CD4-positive, alpha-beta T cell treated with Interleukin-6 for 4 hours (primary cell): ENCODE measurements around the gene ST8SIA5.
"Not testable (repeated sequence)": the region's sequence is repeated elsewhere in the genome, so short reads cannot be mapped to it uniquely, and the experiment has no call there.

Experiments used
- DNase-seq: peaks from one replicate; pipeline ENCODE4 v3.0.0-alpha.2; 2020; ENCODE audit warnings: mixed read lengths

ST8SIA5 gene

DNA sequence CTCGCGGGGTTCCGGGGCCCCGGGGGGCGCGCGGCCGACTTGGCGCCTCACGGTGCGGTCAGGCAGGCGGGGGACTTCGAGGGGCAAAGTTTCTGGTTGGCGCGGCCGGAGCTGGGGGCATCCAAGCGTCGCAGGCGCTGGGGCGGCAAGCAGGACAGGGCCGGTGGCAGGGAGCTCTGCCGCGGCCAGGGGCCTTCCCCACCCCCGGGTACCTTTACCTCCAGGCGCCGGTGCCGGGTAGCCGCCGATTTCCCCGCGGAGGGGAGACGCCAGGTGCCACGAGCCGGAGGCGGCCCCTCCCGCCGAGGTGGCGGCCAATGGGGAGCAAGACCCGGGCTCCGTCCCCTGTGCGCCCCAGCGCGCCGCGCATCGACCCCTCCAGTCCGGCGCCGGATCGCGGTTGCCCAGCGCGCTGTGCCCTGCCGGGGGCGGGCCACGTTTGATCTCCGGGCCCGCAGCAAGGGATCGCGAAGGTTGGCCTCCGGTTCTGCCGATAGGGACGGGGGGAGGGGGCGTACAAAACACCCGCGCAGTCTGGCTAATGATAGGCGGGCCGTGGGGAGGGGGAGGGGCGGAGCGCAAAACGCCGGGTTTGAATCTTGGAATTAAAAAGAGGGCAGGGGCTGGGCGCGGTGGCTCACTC is at the start of gene ST8SIA5:
Gene ST8SIA5, minus strand, starts transcription at position 495 of the 643 bp plus-strand sequence. CDS start 545 bp downstream, outside the sequence.
- DNase-seq, result no peak

GRCh38 chr18:46795945-46796344 is 39.1 kb upstream of the ST8SIA5 start:
- DNase-seq, result not testable (repeated sequence)

- DNase-seq, result no peak
These were observed 37.8 kb upstream of the ST8SIA5 start for GRCh38 chr18:46794607-46795006.

- DNase-seq, result no peak
These were observed 36.7 kb upstream of the ST8SIA5 start for GRCh38 chr18:46793565-46793964.

- no peak for DNase-seq
These were observed 32.2 kb upstream of the ST8SIA5 start for GRCh38 chr18:46789088-46789487.

DNA sequence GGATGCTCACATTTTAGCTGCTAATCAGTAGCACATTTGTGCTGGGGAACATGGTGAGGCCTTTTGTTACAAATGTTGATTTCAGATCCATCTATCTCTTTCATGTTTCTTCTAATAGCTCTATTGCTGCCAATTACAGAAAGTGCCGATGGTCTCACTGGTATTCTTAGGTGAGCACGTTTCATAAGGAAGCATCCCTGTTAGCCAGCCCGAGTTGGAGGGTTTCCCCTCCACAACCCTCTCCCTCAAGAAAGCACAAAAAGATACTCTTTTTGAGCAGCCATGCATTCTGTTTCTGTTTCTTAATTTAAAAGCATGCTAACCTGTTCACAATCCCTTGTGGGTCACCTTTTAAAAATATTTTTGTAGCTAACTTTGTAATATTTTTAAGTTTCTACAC is 30.8 kb upstream of the ST8SIA5 start:
- DNase-seq, result no peak

DNA sequence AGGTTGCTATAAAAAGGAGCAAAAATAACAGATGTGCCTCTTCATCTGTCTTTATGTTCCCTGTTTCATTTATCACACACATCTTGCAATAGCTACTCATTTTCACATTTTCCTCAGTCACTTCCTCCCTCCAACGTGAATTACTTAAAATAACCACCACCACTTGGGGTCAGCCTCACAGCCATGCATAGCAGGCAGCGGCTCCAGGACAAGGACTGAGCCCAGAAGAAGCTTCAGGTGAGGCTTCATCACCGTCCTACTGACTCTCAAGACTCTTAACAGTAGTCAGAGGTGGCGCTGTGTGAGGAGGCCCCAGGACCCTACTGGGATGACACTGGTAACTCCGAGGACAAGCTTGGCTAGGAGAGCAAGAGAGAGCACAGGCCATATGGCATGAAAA is 15.5 kb upstream of the ST8SIA5 start:
- DNase-seq, result no peak

- no peak for DNase-seq
These were observed 14.3 kb upstream of the ST8SIA5 start for GRCh38 chr18:46771141-46771540.

- no peak for DNase-seq
These were observed 13.9 kb upstream of the ST8SIA5 start for GRCh38 chr18:46770708-46771107.

- DNase-seq, result no peak
These were observed 11.5 kb upstream of the ST8SIA5 start for GRCh38 chr18:46768166-46768921.

DNA sequence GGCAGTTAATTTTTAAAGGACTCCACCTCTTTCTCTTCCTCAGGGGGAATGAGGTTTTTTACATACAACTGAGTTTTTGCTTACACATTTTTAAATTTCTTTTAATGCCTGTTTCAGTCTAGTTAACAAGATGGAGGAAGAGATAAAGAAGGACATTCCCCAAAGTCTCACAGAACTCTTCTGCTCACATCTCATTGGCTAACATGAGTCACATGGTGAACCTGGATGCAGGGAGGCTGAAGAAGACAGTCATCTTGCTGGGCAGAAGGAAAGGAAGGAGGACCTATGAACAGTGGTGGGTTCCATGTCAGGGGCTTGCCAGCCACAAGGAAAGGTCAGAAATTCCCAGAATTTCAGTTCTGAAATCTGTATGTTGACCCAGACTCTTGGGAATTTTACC is 10.4 kb upstream of the ST8SIA5 start:
- no peak for DNase-seq

GRCh38 chr18:46764586-46764985 is 7.7 kb upstream of the ST8SIA5 start:
- DNase-seq, result no peak

- DNase-seq, result no peak
These were observed 4.4 kb upstream of the ST8SIA5 start for GRCh38 chr18:46761059-46761769.

GRCh38 chr18:46759890-46760289 is 3.0 kb upstream of the ST8SIA5 start:
- no peak for DNase-seq

GRCh38 chr18:46756025-46756558 is 761 bp downstream of the ST8SIA5 start:
- no peak for DNase-seq

GRCh38 chr18:46755315-46756024 is 1.4 kb downstream of the ST8SIA5 start:
- DNase-seq, result no peak

GRCh38 chr18:46754661-46755292 is 2.1 kb downstream of the ST8SIA5 start:
- DNase-seq, result no peak

DNA sequence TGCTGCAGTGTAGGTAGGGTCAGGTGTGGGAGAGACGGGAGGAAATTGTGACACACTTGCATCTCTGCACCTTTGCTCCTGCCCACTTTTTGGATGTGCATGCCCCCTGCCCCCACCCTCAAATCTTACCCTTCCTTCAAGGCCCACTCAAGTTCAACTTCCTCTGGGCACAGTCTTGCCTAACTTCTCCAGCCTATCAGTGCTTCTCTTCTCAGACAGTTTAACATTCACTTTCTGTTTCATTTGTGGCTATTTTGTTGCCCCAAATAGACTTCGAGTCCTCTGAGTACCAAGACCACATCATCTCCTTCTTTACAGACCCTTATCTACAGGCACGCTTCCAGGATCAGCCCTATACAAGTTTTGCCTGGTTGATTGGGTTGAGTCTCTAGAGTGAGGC is 2.7 kb downstream of the ST8SIA5 start:
- DNase-seq, result no peak

DNA sequence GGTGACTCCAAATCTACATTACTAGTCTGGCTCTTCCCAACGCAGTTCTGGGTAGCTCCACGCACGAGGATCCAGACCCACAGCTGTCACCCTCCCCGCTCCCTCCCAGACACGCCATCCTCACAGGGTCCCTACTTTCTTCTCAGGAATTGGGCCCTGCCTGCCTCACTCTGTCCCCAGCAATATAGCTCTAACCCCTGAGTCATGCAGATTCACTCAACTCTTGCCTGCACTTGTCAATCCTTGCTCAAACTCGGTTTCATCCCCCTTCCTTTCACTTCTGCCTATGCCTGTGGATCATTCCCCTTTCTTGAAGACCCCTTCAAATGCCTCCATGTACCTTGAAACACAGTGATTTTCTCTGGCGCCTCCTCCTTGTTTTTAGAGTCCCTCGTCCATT is 5.0 kb downstream of the ST8SIA5 start:
- no peak for DNase-seq

GRCh38 chr18:46750626-46751025 is 6.2 kb downstream of the ST8SIA5 start:
- DNase-seq, result no peak

DNA sequence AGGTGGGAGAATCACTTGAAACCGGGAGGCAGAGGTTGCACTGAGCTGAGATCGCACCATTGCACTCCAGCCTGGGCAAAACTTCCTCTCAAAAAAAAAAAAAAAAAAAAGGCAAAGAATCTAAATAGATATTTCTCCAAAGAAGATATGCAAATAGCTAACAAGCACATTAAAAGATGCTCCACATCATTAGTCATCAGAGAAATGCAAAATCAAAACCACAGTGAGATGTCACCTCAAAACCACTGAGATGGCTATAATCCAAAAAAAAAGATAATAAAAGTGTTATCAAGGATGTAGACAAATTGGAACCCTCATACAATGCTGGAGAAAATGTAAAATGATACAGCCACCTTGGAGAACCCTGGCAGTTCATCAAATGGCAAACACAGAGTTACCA is 8.4 kb downstream of the ST8SIA5 start:
- DNase-seq, result no peak

GRCh38 chr18:46740046-46740445 is 16.8 kb downstream of the ST8SIA5 start:
- DNase-seq, result no peak
